GM06990 (cell line): Measurements from ENCODE around the gene KLK11.
"Not testable (repeated sequence)": the region's sequence is repeated elsewhere in the genome, so short reads cannot be mapped to it uniquely, and the experiment has no call there.

ENCODE experiments used
- DNase-seq: peaks from one replicate; pipeline ENCODE4 v3.0.0-alpha.2; 2011; ENCODE audit not compliant: insufficient read length; ENCODE audit errors: extremely low read depth
- H3K27me3 ChIP-seq: replicated peaks from 2 replicates; pipeline ENCODE4 v1.6.0; 2011; ENCODE audit warnings: low read length; ENCODE audit not compliant: control insufficient read depth, insufficient read depth
- H3K36me3 ChIP-seq: 2 replicates; pipeline ENCODE4 v1.5.1; 2011; ENCODE audit warnings: low read length; ENCODE audit not compliant: control insufficient read depth, insufficient read depth
- H3K4me3 ChIP-seq: replicated peaks from 2 replicates; pipeline ENCODE4 v1.5.1; 2011; ENCODE audit warnings: low read depth, mild to moderate bottlenecking, control low read depth, low read length
- CTCF ChIP-seq: IDR thresholded peaks from 2 replicates; pipeline ENCODE4 v1.5.1; 2011; ENCODE audit warnings: low read length, control low read depth, mild to moderate bottlenecking, inconsistent platforms; ENCODE audit not compliant: insufficient read depth, poor library complexity, severe bottlenecking

The KLK11 gene

DNA sequence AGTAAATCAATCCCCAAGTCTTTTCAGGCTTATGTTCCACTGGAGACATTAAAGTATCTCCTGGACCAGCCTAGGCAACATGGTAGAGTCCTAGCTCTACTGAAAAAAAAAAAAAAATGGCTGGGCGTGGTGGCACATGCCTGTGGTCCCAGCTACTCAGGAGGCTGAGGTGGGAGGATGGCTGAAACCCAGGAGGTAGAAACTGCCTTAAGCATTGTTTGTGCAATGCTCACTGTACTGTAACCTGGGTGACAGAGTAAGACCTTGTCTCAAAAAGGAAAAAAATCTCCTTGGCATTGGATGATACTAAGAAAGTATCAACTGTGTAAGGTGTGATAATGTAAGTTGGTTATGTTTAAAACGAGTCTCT, 33.8 kb downstream of the KLK11 start:
- H3K36me3 ChIP-seq, result no peaks in the 10 kb centered on the region
- H3K27me3 ChIP-seq, result no peaks in the 10 kb centered on the region; the same call in 1 of the 2 replicates
- no peak for TF ChIP-seq CTCF
- H3K4me3 ChIP-seq, result no peak overlapping the region
- no peak for DNase-seq

DNA sequence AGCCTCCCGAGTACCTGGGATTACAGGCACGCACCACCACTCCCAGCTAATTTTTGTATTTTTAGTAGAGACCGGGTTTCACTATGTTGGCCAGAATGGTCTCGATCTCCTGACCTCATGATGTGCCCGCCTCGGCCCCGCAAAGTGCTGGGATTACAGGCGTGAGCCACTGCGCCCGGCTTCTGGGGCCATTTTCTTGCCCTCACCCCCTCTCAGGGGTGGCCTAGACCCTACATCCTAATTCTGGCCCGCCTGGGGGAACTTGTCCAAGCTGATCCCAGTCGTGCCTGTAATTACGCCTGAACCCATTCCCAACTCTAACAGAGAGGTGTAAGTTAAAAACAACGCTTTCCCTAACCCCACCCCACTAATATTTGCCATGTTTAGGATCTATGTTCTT, 42.0 kb downstream of the KLK11 start:
- H3K36me3 ChIP-seq, H3K27me3 ChIP-seq, DNase-seq, H3K4me3 ChIP-seq: not testable (repeated sequence)

DNA sequence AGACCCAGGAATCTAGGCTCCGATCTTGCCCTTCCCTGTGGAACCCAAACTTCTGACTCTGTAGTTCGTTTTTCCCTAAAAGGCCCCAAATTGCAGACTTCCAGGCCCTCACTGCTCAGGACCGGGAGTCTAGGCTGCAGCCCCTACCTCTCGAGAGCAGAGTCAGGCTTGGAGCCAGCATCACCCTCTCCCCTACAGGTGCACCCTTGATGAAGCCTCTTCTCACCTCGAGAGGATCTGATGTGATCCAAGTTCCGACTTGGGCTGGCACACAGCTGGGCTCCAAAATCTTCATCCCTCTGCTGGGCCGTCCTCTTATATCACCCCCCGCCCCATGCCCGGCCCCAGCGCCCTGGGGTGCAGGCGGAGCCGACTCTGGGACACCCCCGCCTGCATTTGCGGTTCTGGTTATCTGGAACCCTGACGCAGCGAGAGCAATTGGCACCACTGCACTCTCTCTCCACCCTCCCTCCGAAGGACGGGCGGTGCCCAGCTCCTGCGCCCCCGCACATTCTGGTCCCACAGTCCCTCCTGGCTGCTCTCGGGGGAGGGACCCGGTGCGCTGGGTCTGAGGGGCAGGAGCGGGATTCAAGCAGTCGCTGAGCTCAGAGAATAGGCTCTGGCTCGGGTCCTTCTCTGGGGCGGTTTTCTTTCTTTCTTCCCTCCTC, 42.7 kb downstream of the KLK11 start, which contains the start of gene KLK7:
Gene KLK7 (minus strand): TSS at position 293 of the 668 bp plus-strand sequence. CDS start 1,518 bp downstream, outside the sequence.
- no peak for DNase-seq
- TF ChIP-seq CTCF, result no peak
- no peak within 1 kb of the TSS for H3K4me3 ChIP-seq
- no peaks in the 10 kb centered on the region for H3K27me3 ChIP-seq
- H3K36me3 ChIP-seq, result no peaks in the 10 kb centered on the region

DNA sequence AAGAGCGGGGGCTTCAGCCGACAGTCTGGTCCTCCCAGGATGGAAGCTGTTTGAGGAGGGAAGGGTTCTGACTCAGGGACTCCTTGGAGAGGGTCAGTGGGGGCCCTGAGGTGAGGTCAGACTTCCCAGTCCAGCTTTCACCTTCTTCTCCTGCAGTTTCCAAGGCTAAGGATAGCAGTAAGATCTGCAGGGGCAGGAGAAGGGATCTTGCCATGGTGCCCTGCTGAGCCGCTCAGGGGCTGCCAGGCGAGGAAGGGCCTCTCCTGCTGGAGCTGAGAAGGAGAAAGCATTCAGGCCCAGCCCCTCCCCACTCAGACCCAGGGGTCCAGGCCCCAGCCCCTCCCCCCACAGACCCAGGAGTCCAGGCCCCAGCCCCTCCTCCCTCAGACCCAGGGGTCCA, 44.2 kb downstream of the KLK11 start:
- DNase-seq, result no peak
- Histone ChIP-seq H3K4me3 (no peak overlapping the region), H3K36me3 (no peaks in the 10 kb centered on the region), H3K27me3 (no peaks in the 10 kb centered on the region; the same call in 1 of the 2 replicates)
- TF ChIP-seq CTCF, result no peak

- Histone ChIP-seq H3K36me3 (no peaks in the 10 kb centered on the region), H3K4me3 (no peak overlapping the region)
Measured at GRCh38 chr19:50981587-50982146, 44.7 kb downstream of the KLK11 start.

More at GRCh38 chr19:50981587-50982146, 44.7 kb downstream of the KLK11 start:
- H3K27me3 ChIP-seq, result no peaks in the 10 kb centered on the region; the same call in 1 of the 2 replicates
- no peak for DNase-seq
- no peak for TF ChIP-seq CTCF
